Mononuclear cell (primary cell): Measurements from ENCODE around the gene MRPS5. TPM values are rescaled to one million over a fixed set of nuclear protein-coding genes. Genes with fewer than 3 reads are reported as not detected.

ENCODE experiments used
- H3K27me3 ChIP-seq: 2 replicates; pipeline ENCODE4 v1.6.0; 2011; ENCODE audit warnings: low read length, control low read depth; ENCODE audit not compliant: insufficient read depth
- H3K4me1 ChIP-seq: 2 replicates; pipeline ENCODE4 v1.5.1; 2011; ENCODE audit warnings: mild to moderate bottlenecking, low read length, control low read depth; ENCODE audit not compliant: insufficient read depth
- H3K4me3 ChIP-seq: 2 replicates; pipeline ENCODE4 v1.5.1; 2011; ENCODE audit warnings: mild to moderate bottlenecking, low read length, moderate library complexity
- H3K9me3 ChIP-seq: 2 replicates; pipeline ENCODE4 v1.5.1; 2011; ENCODE audit warnings: low read depth, mild to moderate bottlenecking, control low read depth, low read length
- total RNA-seq: library from RNA; depleted of rRNA; stranded (reverse); fragments of >200 nt; gene quantifications from one replicate; pipeline ENCODE4 v1.2.3, GENCODE V29; 2012

Gene MRPS5
- total RNA-seq, 1 donor, result 14.5 TPM

GRCh38 chr2:95048825-95049682, 72.6 kb downstream of the MRPS5 start:
- H3K4me3 ChIP-seq, result no peak overlapping the region
- H3K4me1 ChIP-seq, result no peaks in the 10 kb centered on the region
- no peaks in the 10 kb centered on the region for H3K27me3 ChIP-seq
- H3K9me3 ChIP-seq, result no peaks in the 10 kb centered on the region

- Histone ChIP-seq H3K27me3 (no peaks in the 10 kb centered on the region), H3K9me3 (no peaks in the 10 kb centered on the region), H3K4me1 (no peaks in the 10 kb centered on the region), H3K4me3 (no peak overlapping the region)
Observed at GRCh38 chr2:95047629-95048510, 73.7 kb downstream of the MRPS5 start.

GRCh38 chr2:95046371-95047112, 75.1 kb downstream of the MRPS5 start:
- H3K4me3 ChIP-seq, result no peak overlapping the region
- H3K4me1 ChIP-seq, result no peaks in the 10 kb centered on the region
- H3K9me3 ChIP-seq, result no peaks in the 10 kb centered on the region
- no peaks in the 10 kb centered on the region for H3K27me3 ChIP-seq

GRCh38 chr2:95044601-95045000, 77.0 kb downstream of the MRPS5 start:
- Histone ChIP-seq H3K9me3 (no peaks in the 10 kb centered on the region), H3K27me3 (no peaks in the 10 kb centered on the region), H3K4me3 (no peak overlapping the region), H3K4me1 (no peaks in the 10 kb centered on the region)

- Histone ChIP-seq H3K27me3 (no peaks in the 10 kb centered on the region), H3K4me1 (no peaks in the 10 kb centered on the region), H3K9me3 (no peaks in the 10 kb centered on the region), H3K4me3 (no peak overlapping the region)
Observed at GRCh38 chr2:95043300-95044093, 78.1 kb downstream of the MRPS5 start.

- no peak overlapping the region for H3K4me3 ChIP-seq
- H3K4me1 ChIP-seq, result no peaks in the 10 kb centered on the region
- no peaks in the 10 kb centered on the region for H3K9me3 ChIP-seq
Observed at GRCh38 chr2:95042472-95043271, 78.9 kb downstream of the MRPS5 start.

GRCh38 chr2:95041824-95042442, 79.7 kb downstream of the MRPS5 start:
- Histone ChIP-seq H3K27me3 (no peaks in the 10 kb centered on the region), H3K4me1 (no peaks in the 10 kb centered on the region), H3K9me3 (no peaks in the 10 kb centered on the region), H3K4me3 (no peak overlapping the region)

More at GRCh38 chr2:95042472-95043271, 78.9 kb downstream of the MRPS5 start:
- no peaks in the 10 kb centered on the region for H3K27me3 ChIP-seq

DNA sequence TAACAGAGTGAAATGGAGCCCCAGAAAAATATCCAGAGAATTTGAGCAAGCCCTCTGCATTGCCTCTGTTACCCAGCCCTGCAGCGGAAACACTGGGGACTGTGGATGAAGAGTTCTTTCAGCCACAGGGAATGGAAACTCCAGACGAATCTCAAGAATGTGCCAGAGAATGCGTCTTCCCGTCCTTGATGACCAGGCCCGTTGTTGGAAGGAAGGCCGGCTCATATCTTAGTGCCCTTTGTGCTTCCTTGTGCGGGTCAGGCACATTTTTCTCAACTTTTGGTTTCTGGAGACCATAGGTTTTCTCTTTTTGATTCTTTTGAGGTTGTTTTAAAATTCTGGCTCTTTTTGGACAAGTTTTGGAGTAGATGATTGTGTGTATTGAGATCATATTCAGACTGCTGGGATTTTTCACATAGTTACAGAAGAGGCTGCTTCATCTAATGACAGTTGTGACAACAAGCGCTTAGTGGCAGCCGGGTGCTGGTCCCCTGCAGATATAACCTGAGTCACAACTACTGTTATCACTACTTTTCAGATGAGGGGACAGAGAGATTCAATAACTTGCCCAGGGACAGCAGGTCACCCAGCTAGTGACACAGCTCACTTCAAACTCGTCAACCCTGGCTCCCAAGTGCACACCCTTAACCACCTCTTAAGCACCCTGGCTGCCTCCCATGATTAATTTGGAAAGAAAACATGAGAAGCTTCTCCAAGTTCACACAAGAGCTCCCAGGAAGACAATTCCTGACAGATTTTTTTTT, 80.4 kb downstream of the MRPS5 start:
- H3K4me1 ChIP-seq, result no peaks in the 10 kb centered on the region
- no peaks in the 10 kb centered on the region for H3K9me3 ChIP-seq
- H3K27me3 ChIP-seq, result no peaks in the 10 kb centered on the region
- no peak overlapping the region for H3K4me3 ChIP-seq

GRCh38 chr2:95040426-95040825, 81.2 kb downstream of the MRPS5 start:
- Histone ChIP-seq H3K9me3 (no peaks in the 10 kb centered on the region), H3K4me1 (no peaks in the 10 kb centered on the region), H3K4me3 (no peak overlapping the region), H3K27me3 (no peaks in the 10 kb centered on the region)

DNA sequence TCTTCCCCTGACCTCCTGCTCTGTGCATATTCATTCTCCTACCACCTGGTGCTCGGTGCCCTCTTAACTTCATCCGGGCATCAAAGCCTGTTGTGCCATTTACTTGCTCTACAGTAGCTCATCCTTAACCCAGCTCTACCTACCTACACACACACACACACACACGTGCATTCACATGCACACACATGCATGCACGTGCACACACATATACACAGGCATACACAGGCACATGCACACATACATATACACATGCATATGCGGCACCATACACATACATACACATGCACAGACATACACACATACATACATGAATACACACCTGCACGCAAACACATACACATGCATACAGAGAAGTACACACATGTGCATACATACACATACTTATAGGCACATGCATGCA, 81.6 kb downstream of the MRPS5 start:
- H3K9me3 ChIP-seq, result no peaks in the 10 kb centered on the region
- no peak overlapping the region for H3K4me3 ChIP-seq
- no peaks in the 10 kb centered on the region for H3K27me3 ChIP-seq
- peaks cover 4% of the 10 kb centered on the region for H3K4me1 ChIP-seq

DNA sequence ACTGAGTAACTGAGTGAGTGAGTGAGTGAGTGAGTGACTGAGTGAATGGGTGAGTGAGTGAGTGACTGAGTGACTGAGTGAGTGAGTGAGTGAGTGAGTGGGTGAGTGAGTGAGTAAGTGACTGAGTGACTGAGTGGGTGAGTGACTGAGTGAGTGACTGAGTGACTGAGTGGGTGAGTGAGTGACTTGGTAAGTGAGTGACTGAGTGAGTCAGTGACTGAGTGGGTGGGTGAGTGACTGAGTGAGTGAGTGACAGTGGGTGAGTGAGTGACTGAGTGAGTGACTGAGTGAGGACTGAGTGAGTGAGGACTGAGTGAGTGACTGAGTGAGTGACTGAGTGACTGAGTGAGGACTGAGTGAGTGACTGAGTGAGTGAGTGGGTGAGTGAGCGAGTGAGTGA, 82.2 kb downstream of the MRPS5 start:
- H3K4me1 ChIP-seq, result peaks cover 5% of the 10 kb centered on the region

GRCh38 chr2:95038635-95039298, 82.8 kb downstream of the MRPS5 start:
- peaks cover 11% of the 10 kb centered on the region for H3K4me1 ChIP-seq
- H3K9me3 ChIP-seq, result no peaks in the 10 kb centered on the region
- no peaks in the 10 kb centered on the region for H3K27me3 ChIP-seq
- no peak overlapping the region for H3K4me3 ChIP-seq

More for the DNA sequence above, 82.2 kb downstream of the MRPS5 start:
- H3K27me3 ChIP-seq, result no peaks in the 10 kb centered on the region
- H3K4me3 ChIP-seq, result no peak overlapping the region
- no peaks in the 10 kb centered on the region for H3K9me3 ChIP-seq
